ENCODE measurements around the gene PI16.

- TF ChIP-seq CTCF (IDR thresholded peaks at IDR 0.05) (no peak), HMGXB4 (CRISPR knock-in tag; IDR thresholded peaks at IDR 0.05) (no peak), USF2 (CRISPR knock-in tag; IDR thresholded peaks at IDR 0.05) (no peak), SMAD3 (CRISPR knock-in tag; IDR thresholded peaks at IDR 0.05; ENCODE audit: borderline replicate concordance) (no peak), MAX (CRISPR knock-in tag; IDR thresholded peaks at IDR 0.05) (no peak), CREB1 (CRISPR knock-in tag; IDR thresholded peaks at IDR 0.05) (no peak)
These were observed 42.0 kb upstream of the PI16 start for GRCh38 chr6:36912586-36912985.
